ENCODE results near the gene FMN1.

GRCh38 chr15:33111041-33111451, 83.5 kb downstream of the FMN1 start:
- TF ChIP-seq POLR2A (IDR thresholded peaks at IDR 0.05) = no peak
- no peak for TF ChIP-seq CTCF (IDR thresholded peaks at IDR 0.05)

All from testis (tissue), 2 donors.